ENCODE data around the gene BLNK. TPM values are rescaled to one million over a fixed set of nuclear protein-coding genes. Genes with fewer than 3 reads are reported as not detected.

Gene BLNK
- total RNA-seq, 1 donor from 2014 or later: not detected

DNA sequence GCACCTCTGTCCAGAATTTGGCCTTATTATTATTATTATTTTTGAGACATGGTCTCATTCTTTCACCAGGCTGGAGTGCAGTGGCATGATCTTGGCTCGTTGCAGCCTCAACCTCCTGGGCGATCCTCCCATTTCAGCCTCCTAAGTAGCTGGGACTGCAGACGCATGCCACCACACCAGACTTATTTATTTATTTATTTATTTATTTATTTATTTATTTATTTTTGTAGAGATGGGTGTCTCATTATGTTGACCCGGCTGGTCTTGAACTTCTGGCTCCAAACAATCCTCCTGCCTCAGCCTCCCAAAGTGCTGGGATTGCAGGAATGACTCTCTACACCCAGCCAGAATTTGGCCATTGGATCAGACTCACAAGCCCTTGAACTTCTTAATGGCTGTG lies 6.4 kb downstream of the BLNK start:
- no peak for FAIRE-seq

GRCh38 chr10:96263669-96264068 lies 7.7 kb downstream of the BLNK start:
- Histone ChIP-seq H3K27ac (ENCODE audit: low read depth, low read length) (no peak overlapping the region), H3K4me2 (ENCODE audit: low read length) (no peak overlapping the region), H2AFZ (ENCODE audit: low read depth, low read length) (no peak overlapping the region), H3K9me3 (ENCODE audit: insufficient read depth, low read depth, low read length) (no peaks in the 10 kb centered on the region), H3K4me1 (ENCODE audit: insufficient read depth, low read length) (no peaks in the 10 kb centered on the region), H3K36me3 (ENCODE audit: insufficient read depth, low read length) (no peaks in the 10 kb centered on the region), H3K9ac (ENCODE audit: low read length) (no peak overlapping the region), H3K27me3 (ENCODE audit: insufficient read depth, low read length) (no peaks in the 10 kb centered on the region), H3K4me3 (ENCODE audit: insufficient read depth, low read depth, low read length) (no peak overlapping the region), H3K79me2 (ENCODE audit: insufficient read depth, low read length) (no peaks in the 10 kb centered on the region), H4K20me1 (ENCODE audit: insufficient read depth, low read length) (no peaks in the 10 kb centered on the region)
- H3K9me3 Mint-ChIP-seq (ENCODE audit: unreplicated experiment): no peaks in the 10 kb centered on the region
- peaks cover 5% of the 10 kb centered on the region for H3K4me1 Mint-ChIP-seq (ENCODE audit: low read depth, unreplicated experiment)
- no peaks in the 10 kb centered on the region for H3K36me3 Mint-ChIP-seq (ENCODE audit: low read depth, unreplicated experiment)
- DNase-seq (ENCODE audit: low read depth) (no peak), FAIRE-seq (no peak)
- H3K4me3 Mint-ChIP-seq (ENCODE audit: unreplicated experiment): no peak overlapping the region
- H3K27ac Mint-ChIP-seq (ENCODE audit: unreplicated experiment): no peak overlapping the region
- TF ChIP-seq EZH2 (IDR thresholded peaks at IDR 0.05; ENCODE audit: insufficient read depth, low read length): no peak
- TF ChIP-seq, protein P1, sequence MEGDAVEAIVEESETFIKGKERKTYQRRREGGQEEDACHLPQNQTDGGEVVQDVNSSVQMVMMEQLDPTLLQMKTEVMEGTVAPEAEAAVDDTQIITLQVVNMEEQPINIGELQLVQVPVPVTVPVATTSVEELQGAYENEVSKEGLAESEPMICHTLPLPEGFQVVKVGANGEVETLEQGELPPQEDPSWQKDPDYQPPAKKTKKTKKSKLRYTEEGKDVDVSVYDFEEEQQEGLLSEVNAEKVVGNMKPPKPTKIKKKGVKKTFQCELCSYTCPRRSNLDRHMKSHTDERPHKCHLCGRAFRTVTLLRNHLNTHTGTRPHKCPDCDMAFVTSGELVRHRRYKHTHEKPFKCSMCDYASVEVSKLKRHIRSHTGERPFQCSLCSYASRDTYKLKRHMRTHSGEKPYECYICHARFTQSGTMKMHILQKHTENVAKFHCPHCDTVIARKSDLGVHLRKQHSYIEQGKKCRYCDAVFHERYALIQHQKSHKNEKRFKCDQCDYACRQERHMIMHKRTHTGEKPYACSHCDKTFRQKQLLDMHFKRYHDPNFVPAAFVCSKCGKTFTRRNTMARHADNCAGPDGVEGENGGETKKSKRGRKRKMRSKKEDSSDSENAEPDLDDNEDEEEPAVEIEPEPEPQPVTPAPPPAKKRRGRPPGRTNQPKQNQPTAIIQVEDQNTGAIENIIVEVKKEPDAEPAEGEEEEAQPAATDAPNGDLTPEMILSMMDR (IDR thresholded peaks at IDR 0.05; ENCODE audit: insufficient read depth, low read depth, low read length): no peak
- H3K27me3 Mint-ChIP-seq (ENCODE audit: low read depth, unreplicated experiment): peaks cover 8% of the 10 kb centered on the region

More for the DNA sequence above, 6.4 kb downstream of the BLNK start:
- Mint-ChIP-seq H3K4me1 (ENCODE audit: low read depth, unreplicated experiment) (peaks cover 5% of the 10 kb centered on the region), H3K36me3 (ENCODE audit: low read depth, unreplicated experiment) (no peaks in the 10 kb centered on the region), H3K9me3 (ENCODE audit: unreplicated experiment) (no peaks in the 10 kb centered on the region), H3K4me3 (ENCODE audit: unreplicated experiment) (no peak overlapping the region), H3K27ac (ENCODE audit: unreplicated experiment) (no peak overlapping the region), H3K27me3 (ENCODE audit: low read depth, unreplicated experiment) (peaks cover 8% of the 10 kb centered on the region)
- Histone ChIP-seq H3K36me3 (ENCODE audit: insufficient read depth, low read length) (no peaks in the 10 kb centered on the region), H3K4me2 (ENCODE audit: low read length) (no peak overlapping the region), H3K4me3 (ENCODE audit: insufficient read depth, low read depth, low read length) (no peak overlapping the region), H3K27me3 (ENCODE audit: insufficient read depth, low read length) (no peaks in the 10 kb centered on the region), H3K4me1 (ENCODE audit: insufficient read depth, low read length) (no peaks in the 10 kb centered on the region), H3K27ac (ENCODE audit: low read depth, low read length) (no peak overlapping the region), H3K9me3 (ENCODE audit: insufficient read depth, low read depth, low read length) (no peaks in the 10 kb centered on the region), H3K9ac (ENCODE audit: low read length) (no peak overlapping the region), H2AFZ (ENCODE audit: low read depth, low read length) (no peak overlapping the region), H4K20me1 (ENCODE audit: insufficient read depth, low read length) (no peaks in the 10 kb centered on the region), H3K79me2 (ENCODE audit: insufficient read depth, low read length) (no peaks in the 10 kb centered on the region)
- DNase-seq (ENCODE audit: low read depth): no peak
- TF ChIP-seq, protein P1 (IDR thresholded peaks at IDR 0.05; ENCODE audit: insufficient read depth, low read depth, low read length): no peak
- TF ChIP-seq EZH2 (IDR thresholded peaks at IDR 0.05; ENCODE audit: insufficient read depth, low read length): no peak

DNA sequence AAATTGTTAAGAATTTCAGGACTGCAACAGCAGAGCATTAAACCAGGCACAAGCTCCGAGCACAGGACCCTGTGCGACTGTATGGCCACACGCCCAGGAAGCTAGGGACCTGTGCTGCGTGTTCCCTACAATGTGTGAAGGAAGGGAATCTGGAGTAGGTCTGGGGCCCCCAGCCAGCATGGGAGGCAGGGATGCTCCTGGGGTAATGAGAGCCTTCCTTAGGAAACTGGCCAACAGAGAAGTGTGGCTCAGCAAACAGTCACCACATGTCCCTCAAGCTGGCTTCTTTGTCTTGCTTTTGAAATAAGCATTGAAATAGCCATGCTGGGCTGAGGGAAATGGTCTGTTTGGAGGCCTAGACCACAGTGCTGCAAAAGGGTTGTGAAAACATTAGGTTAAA lies 8.2 kb downstream of the BLNK start:
- Histone ChIP-seq H3K4me1 (ENCODE audit: insufficient read depth, low read length) (no peaks in the 10 kb centered on the region), H3K36me3 (ENCODE audit: insufficient read depth, low read length) (no peaks in the 10 kb centered on the region), H3K27me3 (ENCODE audit: insufficient read depth, low read length) (no peaks in the 10 kb centered on the region), H3K4me2 (ENCODE audit: low read length) (no peak overlapping the region), H3K9me3 (ENCODE audit: insufficient read depth, low read depth, low read length) (no peaks in the 10 kb centered on the region), H2AFZ (ENCODE audit: low read depth, low read length) (no peak overlapping the region), H3K9ac (ENCODE audit: low read length) (no peak overlapping the region), H3K27ac (ENCODE audit: low read depth, low read length) (no peak overlapping the region), H3K79me2 (ENCODE audit: insufficient read depth, low read length) (no peaks in the 10 kb centered on the region), H3K4me3 (ENCODE audit: insufficient read depth, low read depth, low read length) (no peak overlapping the region), H4K20me1 (ENCODE audit: insufficient read depth, low read length) (no peaks in the 10 kb centered on the region)
- no peak overlapping the region for H3K4me3 Mint-ChIP-seq (ENCODE audit: unreplicated experiment)
- no peak for TF ChIP-seq EZH2 (IDR thresholded peaks at IDR 0.05; ENCODE audit: insufficient read depth, low read length)
- TF ChIP-seq, protein P1 (IDR thresholded peaks at IDR 0.05; ENCODE audit: insufficient read depth, low read depth, low read length): no peak
- DNase-seq (ENCODE audit: low read depth) (no peak), FAIRE-seq (no peak)
- no peaks in the 10 kb centered on the region for H3K9me3 Mint-ChIP-seq (ENCODE audit: unreplicated experiment)
- peaks cover 6% of the 10 kb centered on the region for H3K27me3 Mint-ChIP-seq (ENCODE audit: low read depth, unreplicated experiment)
- no peak overlapping the region for H3K27ac Mint-ChIP-seq (ENCODE audit: unreplicated experiment)
- H3K36me3 Mint-ChIP-seq (ENCODE audit: low read depth, unreplicated experiment): no peaks in the 10 kb centered on the region
- H3K4me1 Mint-ChIP-seq (ENCODE audit: low read depth, unreplicated experiment): peaks cover 5% of the 10 kb centered on the region

Data from astrocyte (in vitro differentiated cells and primary cell).